Type B pancreatic cell (in vitro differentiated cells): ENCODE data around the gene IRF8. TPM values are rescaled to one million over a fixed set of nuclear protein-coding genes. Genes with fewer than 3 reads are reported as not detected.
"Not testable (repeated sequence)": the region's sequence is repeated elsewhere in the genome, so short reads cannot be mapped to it uniquely, and the experiment has no call there.

ENCODE experiments used
- DNase-seq: peaks from one replicate; pipeline ENCODE4 v3.0.0; 2021; ENCODE audit warnings: mixed read lengths; ENCODE audit not compliant: unreplicated experiment; ENCODE audit errors: extremely low spot score
- H3K27ac Mint-ChIP-seq: 2 replicates; pipeline ENCODE4 v1.8.0; 2021; ENCODE audit warnings: mild to moderate bottlenecking, mixed read lengths
- H3K27me3 Mint-ChIP-seq: 2 replicates; pipeline ENCODE4 v1.8.0; 2021; ENCODE audit warnings: mixed read lengths
- H3K36me3 Mint-ChIP-seq: 2 replicates; pipeline ENCODE4 v1.8.0; 2021; ENCODE audit warnings: mixed read lengths
- H3K4me1 Mint-ChIP-seq: one replicate; pipeline ENCODE4 v1.8.0; 2021; ENCODE audit warnings: mixed read lengths; ENCODE audit not compliant: unreplicated experiment
- H3K4me3 Mint-ChIP-seq: 2 replicates; pipeline ENCODE4 v1.8.0; 2021; ENCODE audit warnings: mild to moderate bottlenecking, mixed read lengths
- H3K9me3 Mint-ChIP-seq: 2 replicates; pipeline ENCODE4 v1.8.0; 2021; ENCODE audit warnings: mixed read lengths
- CTCF ChIP-seq: fragments of 200-600 bp; sonication (generic); conservative IDR thresholded peaks from 2 replicates; pipeline ENCODE4 v1.5.0; 2021; ENCODE audit warnings: antibody characterized with exemption, mild to moderate bottlenecking
- total RNA-seq: library from RNA; stranded (reverse); gene quantifications from 2 replicates; pipeline ENCODE4 v1.2.1, GENCODE V29; 2021; ENCODE audit warnings: low replicate concordance

The IRF8 gene
- total RNA-seq, 1 donor from 2014 or later, result 12.6 TPM

GRCh38 chr16:85869785-85870558 is 29.0 kb upstream of the IRF8 start:
- Mint-ChIP-seq H3K4me3 (peak overlapping the region; percentile 23), H3K9me3 (no peaks in the 10 kb centered on the region), H3K27ac (no peak overlapping the region), H3K27me3 (peaks cover 50% of the 10 kb centered on the region), H3K36me3 (no peaks in the 10 kb centered on the region), H3K4me1 (peaks cover 5% of the 10 kb centered on the region)
- DNase-seq, result no peak
- no peak for TF ChIP-seq CTCF

- Mint-ChIP-seq H3K27me3 (peaks cover 65% of the 10 kb centered on the region), H3K4me3 (no peak overlapping the region), H3K36me3 (no peaks in the 10 kb centered on the region), H3K9me3 (no peaks in the 10 kb centered on the region), H3K4me1 (peaks cover 5% of the 10 kb centered on the region), H3K27ac (no peak overlapping the region)
- TF ChIP-seq CTCF, result no peak
- no peak for DNase-seq
Measured at GRCh38 chr16:85871756-85872155, 27.2 kb upstream of the IRF8 start.

- Mint-ChIP-seq H3K27ac (no peak overlapping the region), H3K4me3 (no peak overlapping the region), H3K4me1 (peaks cover 5% of the 10 kb centered on the region), H3K36me3 (no peaks in the 10 kb centered on the region), H3K9me3 (no peaks in the 10 kb centered on the region), H3K27me3 (peaks cover 68% of the 10 kb centered on the region)
- TF ChIP-seq CTCF, result no peak
- no peak for DNase-seq
Measured at GRCh38 chr16:85872734-85873133, 26.2 kb upstream of the IRF8 start.

- Mint-ChIP-seq H3K27me3 (peaks cover 67% of the 10 kb centered on the region), H3K9me3 (no peaks in the 10 kb centered on the region), H3K36me3 (no peaks in the 10 kb centered on the region), H3K4me1 (peaks cover 5% of the 10 kb centered on the region), H3K4me3 (no peak overlapping the region), H3K27ac (no peak overlapping the region)
- TF ChIP-seq CTCF, result no peak
- no peak for DNase-seq
Measured at GRCh38 chr16:85873153-85873552, 25.8 kb upstream of the IRF8 start.

- H3K27ac Mint-ChIP-seq, H3K9me3 Mint-ChIP-seq, H3K4me3 Mint-ChIP-seq, H3K4me1 Mint-ChIP-seq, DNase-seq, H3K36me3 Mint-ChIP-seq: not testable (repeated sequence)
- H3K27me3 Mint-ChIP-seq, result peaks cover 64% of the 10 kb centered on the region
Measured at GRCh38 chr16:85874031-85874430, 24.9 kb upstream of the IRF8 start.

GRCh38 chr16:85878407-85878806 is 20.6 kb upstream of the IRF8 start:
- no peaks in the 10 kb centered on the region for H3K36me3 Mint-ChIP-seq
- H3K4me3 Mint-ChIP-seq, result no peak overlapping the region
- H3K27me3 Mint-ChIP-seq, result peaks cover 67% of the 10 kb centered on the region
- no peaks in the 10 kb centered on the region for H3K9me3 Mint-ChIP-seq
- H3K27ac Mint-ChIP-seq, result no peak overlapping the region
- no peak for TF ChIP-seq CTCF
- H3K4me1 Mint-ChIP-seq, result no peaks in the 10 kb centered on the region
- DNase-seq, result no peak
